Fibroblast of peridontal ligament (primary cell): ENCODE data around the gene HP1BP3.

Experiments used
- DNase-seq: peaks from one replicate; pipeline ENCODE4 v3.0.0-alpha.2; 2010; ENCODE audit errors: extremely low read depth

HP1BP3 gene

GRCh38 chr1:20693623-20694022 lies 93.5 kb downstream of the HP1BP3 start:
- DNase-seq = no peak
